Measurements from ENCODE around the gene MAML3.

Gene MAML3

GRCh38 chr4:139840773-139841172, 313.2 kb downstream of the MAML3 start:
- no peak for DNase-seq (ENCODE audit: low spot score)

DNA sequence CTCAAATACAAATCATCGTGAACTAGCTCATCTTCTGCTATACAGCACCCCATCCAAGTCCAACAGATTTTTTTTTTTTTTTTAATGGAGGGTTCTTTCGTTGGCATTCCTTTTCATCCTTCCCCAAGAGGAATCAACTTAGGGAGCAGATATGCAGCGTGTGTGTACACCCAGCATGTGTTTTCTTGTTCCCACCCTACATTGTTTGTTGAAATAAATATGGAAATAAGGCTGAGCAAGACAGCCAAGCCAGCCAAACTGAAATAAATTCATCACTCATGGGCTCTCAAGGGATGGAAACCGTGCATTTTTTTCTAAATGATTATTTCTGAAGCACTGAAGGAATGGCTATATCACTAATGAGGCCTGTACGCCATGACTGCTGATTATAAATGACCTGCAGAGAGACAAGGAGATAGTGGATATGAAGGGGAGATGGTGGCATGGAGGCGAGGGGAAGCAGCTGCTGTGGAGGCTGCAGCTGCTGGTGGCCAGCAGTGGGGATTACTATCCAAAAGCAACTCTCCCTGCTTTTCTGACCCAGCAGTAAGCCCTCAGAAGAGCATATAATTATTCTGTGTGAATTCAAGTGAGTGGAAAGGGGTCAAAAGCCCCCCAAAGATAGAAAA, 314.5 kb downstream of the MAML3 start:
- DNase-seq (ENCODE audit: low spot score), result no peak

DNA sequence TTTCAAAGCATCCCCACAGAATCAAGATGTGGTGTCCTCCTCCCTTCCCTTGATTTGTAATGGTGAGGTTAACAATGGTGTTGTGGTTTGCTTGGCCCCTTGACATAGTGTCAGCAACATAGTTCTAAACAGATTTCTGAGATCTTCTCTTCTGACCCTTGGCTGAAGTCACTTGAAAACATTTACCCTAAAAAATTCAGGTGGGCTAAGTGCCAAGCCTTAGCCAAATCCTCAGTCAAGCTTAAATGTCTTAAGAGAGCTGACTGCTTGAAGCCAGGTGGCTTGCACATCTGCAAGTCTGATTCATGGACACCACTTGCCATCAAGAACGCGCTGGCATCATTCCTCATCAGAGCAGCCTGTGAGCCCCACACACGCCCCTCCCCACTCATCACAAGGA, 315.2 kb downstream of the MAML3 start:
- no peak for DNase-seq (ENCODE audit: low spot score)

- DNase-seq (ENCODE audit: low spot score), result no peak
These were observed 319.0 kb downstream of the MAML3 start for GRCh38 chr4:139834981-139835391.

- DNase-seq (ENCODE audit: low spot score), result no peak
These were observed 319.7 kb downstream of the MAML3 start for GRCh38 chr4:139834226-139834662.

- DNase-seq (ENCODE audit: low spot score), result no peak
These were observed 320.7 kb downstream of the MAML3 start for GRCh38 chr4:139833151-139833910.

GRCh38 chr4:139828966-139829664, 324.9 kb downstream of the MAML3 start:
- peak; percentile 24 for DNase-seq (ENCODE audit: low spot score)

DNA sequence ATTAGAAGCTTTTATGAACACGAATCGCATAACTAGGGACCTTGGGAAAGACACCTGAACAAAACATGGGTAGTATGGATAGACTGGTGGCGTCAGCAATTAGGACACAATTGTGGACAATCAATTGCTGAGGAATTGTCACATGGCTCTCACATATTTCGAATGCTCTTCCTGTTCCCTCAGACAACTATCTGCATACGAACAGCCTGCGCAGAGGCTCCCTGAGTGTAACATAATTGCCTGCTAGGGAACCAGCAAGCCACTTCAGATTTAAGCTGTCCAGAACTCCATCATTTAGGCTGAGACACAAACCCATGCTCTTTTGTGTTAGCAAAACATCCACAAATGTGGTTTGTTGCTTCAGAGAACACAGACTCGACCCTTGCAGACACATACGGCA, 327.6 kb downstream of the MAML3 start:
- DNase-seq (ENCODE audit: low spot score), result no peak

- no peak for DNase-seq (ENCODE audit: low spot score)
These were observed 328.4 kb downstream of the MAML3 start for GRCh38 chr4:139825523-139826014.

GRCh38 chr4:139824882-139825522, 329.0 kb downstream of the MAML3 start:
- DNase-seq (ENCODE audit: low spot score), result no peak

- no peak for DNase-seq (ENCODE audit: low spot score)
These were observed 330.2 kb downstream of the MAML3 start for GRCh38 chr4:139823746-139824145.

DNA sequence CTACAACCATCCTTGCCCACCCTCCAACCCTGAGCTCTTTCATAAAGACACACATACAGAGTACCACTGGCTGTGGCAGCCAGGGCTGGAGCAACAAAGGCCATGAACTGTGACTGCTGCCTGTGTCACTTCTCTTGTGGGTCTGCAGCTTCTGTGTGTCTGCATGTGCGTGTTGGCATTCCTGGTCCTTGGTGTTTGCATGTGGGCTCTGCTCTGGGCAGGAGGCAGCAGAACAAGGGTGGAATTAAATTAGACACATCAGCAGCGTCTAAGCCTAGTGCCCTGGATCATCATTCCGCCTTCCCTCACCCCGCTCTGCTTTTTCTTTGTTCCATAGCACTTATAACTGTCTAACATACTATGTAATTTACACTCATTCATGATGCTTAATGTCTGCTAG, 330.6 kb downstream of the MAML3 start:
- DNase-seq (ENCODE audit: low spot score), result no peak

DNA sequence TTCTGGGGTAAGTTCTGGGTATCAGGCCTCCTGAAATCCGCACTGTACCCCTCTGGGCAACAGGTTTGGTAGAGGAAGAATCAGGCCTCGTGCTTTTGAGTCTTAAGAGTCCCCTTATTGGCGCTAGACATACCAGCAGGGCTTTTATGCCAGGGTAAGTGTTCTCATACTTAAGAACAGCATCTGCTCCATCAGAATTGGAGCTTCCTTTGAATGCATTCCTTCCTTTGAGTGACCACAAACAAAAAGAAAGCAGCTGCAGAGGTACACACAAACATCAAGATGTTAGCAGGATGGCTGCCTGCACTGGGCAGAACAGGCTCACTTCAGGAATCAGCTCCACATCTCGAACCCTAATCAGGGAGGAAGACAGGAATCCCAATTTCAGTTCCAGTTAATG, 331.6 kb downstream of the MAML3 start:
- no peak for DNase-seq (ENCODE audit: low spot score)

DNA sequence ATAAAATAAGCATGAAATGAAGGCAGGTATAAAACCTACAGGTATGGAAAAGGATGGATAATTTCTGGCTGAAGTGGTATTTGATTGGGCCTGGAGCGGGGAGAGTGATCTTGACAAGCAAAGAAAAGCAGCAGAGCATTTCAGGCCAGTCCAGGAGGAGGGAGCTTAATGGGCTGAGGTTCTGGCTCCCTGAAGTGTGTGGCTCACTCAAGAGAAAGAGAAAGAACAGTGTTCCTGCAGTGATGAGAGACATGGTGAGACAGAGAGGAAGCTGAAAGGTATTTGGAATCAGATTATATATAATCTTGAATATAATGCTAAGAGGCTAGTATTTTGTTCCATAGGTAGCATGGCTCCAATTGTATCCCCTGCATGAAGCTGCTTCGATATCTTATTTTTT, 334.9 kb downstream of the MAML3 start:
- no peak for DNase-seq (ENCODE audit: low spot score)

GRCh38 chr4:139817657-139818452, 336.1 kb downstream of the MAML3 start:
- DNase-seq (ENCODE audit: low spot score), result no peak

GRCh38 chr4:139816856-139817255, 337.1 kb downstream of the MAML3 start:
- DNase-seq (ENCODE audit: low spot score), result no peak

GRCh38 chr4:139815778-139816601, 338.0 kb downstream of the MAML3 start:
- peak; percentile 89 for DNase-seq (ENCODE audit: low spot score)

DNA sequence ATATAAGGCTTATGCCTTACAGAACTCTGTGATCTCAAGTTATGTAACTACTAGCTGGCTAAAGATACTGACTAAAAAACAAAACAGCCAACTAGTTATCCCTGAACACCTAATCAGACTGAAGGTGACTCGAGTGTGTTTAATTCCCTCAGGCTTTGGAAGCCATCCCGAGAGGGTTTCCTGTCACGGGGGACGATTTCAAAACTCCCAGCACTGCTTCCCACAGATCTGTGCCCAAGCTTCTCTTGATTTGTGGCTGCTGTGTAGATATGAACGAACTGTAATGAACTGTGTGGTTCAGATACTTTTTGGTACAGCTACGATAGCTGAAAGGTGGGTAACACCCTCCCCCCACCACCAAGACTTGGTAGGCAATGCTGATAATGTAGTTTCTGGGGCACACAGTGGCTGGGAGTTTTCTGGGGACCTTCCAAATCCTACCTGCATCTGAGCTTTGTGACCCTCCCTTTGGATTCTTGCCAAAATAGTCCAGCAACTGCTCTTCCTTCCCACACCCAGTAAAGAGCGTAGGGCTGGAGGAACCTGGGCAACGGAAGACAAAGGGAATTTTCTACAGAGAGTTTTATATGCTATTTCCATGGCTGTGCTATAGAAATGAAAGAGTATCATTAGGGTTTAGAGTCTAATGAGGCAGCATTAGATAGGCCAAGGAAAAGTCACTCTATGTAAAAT, 339.5 kb downstream of the MAML3 start:
- peak; percentile 33 for DNase-seq (ENCODE audit: low spot score)

- DNase-seq (ENCODE audit: low spot score), result no peak
These were observed 340.1 kb downstream of the MAML3 start for GRCh38 chr4:139813881-139814280.

DNA sequence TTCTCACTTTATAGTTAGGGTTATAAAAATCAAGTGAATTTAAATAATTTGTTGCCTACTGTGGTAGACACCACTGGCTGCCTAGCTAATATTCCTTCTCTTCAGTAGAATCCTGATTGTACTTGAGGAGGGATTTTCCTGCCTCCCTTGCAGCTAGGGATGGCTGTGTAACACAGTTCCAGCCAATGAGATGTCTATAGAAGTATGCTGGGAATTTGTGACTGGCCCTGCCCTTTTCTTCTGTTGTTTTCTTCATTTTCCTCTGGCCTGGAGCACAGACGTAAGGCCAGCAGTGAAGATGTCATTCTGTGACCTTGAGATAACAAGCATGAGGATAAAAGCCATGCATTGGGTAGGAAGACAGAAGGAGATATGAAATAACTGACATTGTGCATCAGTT, 343.3 kb downstream of the MAML3 start:
- no peak for DNase-seq (ENCODE audit: low spot score)
